HepG2 (cell line): Measurements from ENCODE around the gene KATNB1. TPM values are rescaled to one million over a fixed set of nuclear protein-coding genes. Genes with fewer than 3 reads are reported as not detected.
A peak's percentile ranks its signal among the peaks of the same experiment; 100 is the strongest.

Experiments used
- HMG20A ChIP-seq: IDR thresholded peaks from 2 replicates; pipeline ENCODE4 v1.6.1; 2016; ENCODE audit warnings: borderline replicate concordance
- JARID2 ChIP-seq: sonication (generic); formaldehyde crosslinking; IDR thresholded peaks from 2 replicates; pipeline ENCODE4 v1.8.1; 2023; ENCODE audit warnings: missing genetic modification reagents, inconsistent platforms; ENCODE audit not compliant: insufficient replicate concordance
- NFE2L1 ChIP-seq: sonication (generic); formaldehyde crosslinking; IDR thresholded peaks from 2 replicates; pipeline ENCODE4 v1.4.0; 2020; ENCODE audit warnings: missing genetic modification reagents, mild to moderate bottlenecking, borderline replicate concordance
- SIX1 ChIP-seq: sonication (generic); formaldehyde crosslinking; IDR thresholded peaks from 2 replicates; pipeline ENCODE4 v1.4.0; 2020; ENCODE audit warnings: missing genetic modification reagents, borderline replicate concordance
- TBP ChIP-seq: sonication (generic); formaldehyde crosslinking; IDR thresholded peaks from 2 replicates; pipeline ENCODE4 v1.5.0; 2020; ENCODE audit warnings: missing genetic modification reagents
- ZNF256 ChIP-seq: sonication (generic); formaldehyde crosslinking; conservative IDR thresholded peaks from 2 replicates; pipeline ENCODE4 v1.4.0; 2020; ENCODE audit warnings: missing genetic modification reagents
- ZNF350 ChIP-seq: sonication (generic); formaldehyde crosslinking; IDR thresholded peaks from 2 replicates; pipeline ENCODE4 v1.4.0; 2020; ENCODE audit warnings: mild to moderate bottlenecking, low read depth, missing genetic modification reagents, borderline replicate concordance
- ZNF780A ChIP-seq: sonication (generic); formaldehyde crosslinking; IDR thresholded peaks from 2 replicates; pipeline ENCODE4 v1.8.0; 2022; ENCODE audit warnings: mild to moderate bottlenecking, missing genetic modification reagents, moderate library complexity
- polyA plus RNA-seq, 8 experiments: library from polyadenylated mRNA; depleted of rRNA in 3 of 8; stranded (reverse) in 7 of 8; unstranded in 1 of 8; fragments of >200 nt; fragmentation: Illumina TruSeq in 4 of 8; extraction: Trizol in 4 of 8; gene quantifications; 2 replicates each; pipeline versions ENCODE4 v1.2.1 to v1.2.3, GENCODE V29; 2011 to 2016; ENCODE audit warnings: low read depth in 4 of 8, missing spikeins in 1 of 8, mixed read lengths in 1 of 8; ENCODE audit not compliant: insufficient read depth in 1 of 8
- total RNA-seq, 5 experiments: library from RNA; depleted of rRNA; stranded (reverse); fragments of >200 nt; fragmentation: Illumina TruSeq; extraction: Trizol; gene quantifications; 2 replicates each; pipeline ENCODE4 v1.2.3, GENCODE V29; 2016; ENCODE audit warnings: low read depth in 1 of 5
- TF ChIP-seq, protein P1 (sequence below), 2 experiments: sonication (generic) in 1 of 2; formaldehyde crosslinking in 1 of 2; IDR thresholded peaks; 2 replicates each; pipeline versions ENCODE4 v1.5.1 to v1.6.1; 2011 to 2020; ENCODE audit warnings: borderline replicate concordance in 1 of 2, low read depth in 1 of 2, low read length in 1 of 2, mild to moderate bottlenecking in 1 of 2, missing genetic modification reagents in 1 of 2, moderate library complexity in 1 of 2
- TF ChIP-seq, protein P2 (sequence below): sonication (generic); formaldehyde crosslinking; IDR thresholded peaks from 2 replicates; pipeline ENCODE4 v1.4.0; 2020; ENCODE audit warnings: mild to moderate bottlenecking, missing genetic modification reagents
- TF ChIP-seq, protein P3 (sequence below): sonication (generic); formaldehyde crosslinking; IDR thresholded peaks from 2 replicates; pipeline ENCODE4 v1.8.0; 2022; ENCODE audit warnings: mild to moderate bottlenecking, missing genetic modification reagents, moderate library complexity
- TF ChIP-seq, protein P4 (sequence below): sonication (generic); formaldehyde crosslinking; IDR thresholded peaks from 2 replicates; pipeline ENCODE4 v1.5.0; 2020; ENCODE audit warnings: mild to moderate bottlenecking, missing genetic modification reagents, borderline replicate concordance
- TF ChIP-seq, protein P5 (sequence below): sonication (generic); formaldehyde crosslinking; IDR thresholded peaks from 2 replicates; pipeline ENCODE4 v1.4.0; 2020; ENCODE audit warnings: missing genetic modification reagents

KATNB1 gene
- total and polyA plus RNA-seq, 2 of the 13 experiments (the other 11 are each of a cell fraction or from before 2014, with no cell fraction given): 31.5 to 43.5 TPM

DNA sequence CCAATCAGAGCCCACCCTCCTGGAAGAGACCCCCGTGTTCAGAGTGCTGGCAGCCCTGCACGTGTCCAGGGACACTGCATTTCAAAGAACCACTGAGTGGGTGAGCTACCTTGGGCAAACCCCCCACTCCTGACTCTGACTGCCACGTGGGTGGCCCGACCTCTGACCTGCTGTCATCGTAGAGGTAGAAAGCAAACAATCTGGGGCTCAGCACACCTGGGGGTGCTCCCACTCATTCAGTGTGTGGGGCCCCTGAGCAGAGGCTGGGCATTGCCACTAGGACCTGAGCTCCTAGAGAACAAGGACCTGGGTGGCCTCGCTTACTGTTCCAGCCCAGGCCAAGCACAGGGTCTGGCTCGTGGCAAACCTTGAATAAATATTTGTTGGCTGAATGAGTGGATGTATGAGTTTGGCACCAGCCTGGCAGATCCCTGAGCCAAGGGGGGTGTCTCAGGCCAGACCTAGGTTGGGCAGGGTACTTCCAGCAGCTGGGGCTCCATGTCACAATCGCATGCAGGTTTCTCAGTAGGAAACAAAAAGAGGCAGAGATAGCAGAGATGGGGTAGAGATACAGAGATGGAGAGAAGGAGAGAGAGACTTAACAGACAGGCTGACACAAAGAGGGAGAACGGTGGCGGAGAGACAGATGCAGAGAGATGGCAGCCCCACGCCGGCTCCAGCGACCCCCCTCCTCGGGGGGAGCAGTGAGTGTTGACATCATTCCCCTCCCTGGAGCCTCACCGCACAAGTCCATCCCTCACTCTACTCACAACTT lies 46.4 kb upstream of the KATNB1 start (continued):
- TF ChIP-seq, protein P1, sequence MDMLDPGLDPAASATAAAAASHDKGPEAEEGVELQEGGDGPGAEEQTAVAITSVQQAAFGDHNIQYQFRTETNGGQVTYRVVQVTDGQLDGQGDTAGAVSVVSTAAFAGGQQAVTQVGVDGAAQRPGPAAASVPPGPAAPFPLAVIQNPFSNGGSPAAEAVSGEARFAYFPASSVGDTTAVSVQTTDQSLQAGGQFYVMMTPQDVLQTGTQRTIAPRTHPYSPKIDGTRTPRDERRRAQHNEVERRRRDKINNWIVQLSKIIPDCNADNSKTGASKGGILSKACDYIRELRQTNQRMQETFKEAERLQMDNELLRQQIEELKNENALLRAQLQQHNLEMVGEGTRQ (IDR thresholded peaks at IDR 0.05; ENCODE audit: low read depth, low read length): no peak
- TF ChIP-seq, protein P1 (CRISPR knock-in tag; IDR thresholded peaks at IDR 0.05; ENCODE audit: borderline replicate concordance): peak; percentile 45; the same call in 1 of the 2 replicates
- TF ChIP-seq ZNF350 (CRISPR knock-in tag): 0 out of 2 replicates have a peak, but pooled peaks have one; percentile 45
- no peak for TF ChIP-seq NFE2L1
- TF ChIP-seq, protein P2, sequence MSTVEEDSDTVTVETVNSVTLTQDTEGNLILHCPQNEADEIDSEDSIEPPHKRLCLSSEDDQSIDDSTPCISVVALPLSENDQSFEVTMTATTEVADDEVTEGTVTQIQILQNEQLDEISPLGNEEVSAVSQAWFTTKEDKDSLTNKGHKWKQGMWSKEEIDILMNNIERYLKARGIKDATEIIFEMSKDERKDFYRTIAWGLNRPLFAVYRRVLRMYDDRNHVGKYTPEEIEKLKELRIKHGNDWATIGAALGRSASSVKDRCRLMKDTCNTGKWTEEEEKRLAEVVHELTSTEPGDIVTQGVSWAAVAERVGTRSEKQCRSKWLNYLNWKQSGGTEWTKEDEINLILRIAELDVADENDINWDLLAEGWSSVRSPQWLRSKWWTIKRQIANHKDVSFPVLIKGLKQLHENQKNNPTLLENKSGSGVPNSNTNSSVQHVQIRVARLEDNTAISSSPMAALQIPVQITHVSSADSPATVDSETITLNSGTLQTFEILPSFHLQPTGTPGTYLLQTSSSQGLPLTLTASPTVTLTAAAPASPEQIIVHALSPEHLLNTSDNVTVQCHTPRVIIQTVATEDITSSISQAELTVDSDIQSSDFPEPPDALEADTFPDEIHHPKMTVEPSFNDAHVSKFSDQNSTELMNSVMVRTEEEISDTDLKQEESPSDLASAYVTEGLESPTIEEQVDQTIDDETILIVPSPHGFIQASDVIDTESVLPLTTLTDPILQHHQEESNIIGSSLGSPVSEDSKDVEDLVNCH (CRISPR knock-in tag): no peak
- TF ChIP-seq ZNF256 (CRISPR knock-in tag): no peak
- no peak for TF ChIP-seq ZNF780A (CRISPR knock-in tag)
- no peak for TF ChIP-seq SIX1
- TF ChIP-seq, protein P3, sequence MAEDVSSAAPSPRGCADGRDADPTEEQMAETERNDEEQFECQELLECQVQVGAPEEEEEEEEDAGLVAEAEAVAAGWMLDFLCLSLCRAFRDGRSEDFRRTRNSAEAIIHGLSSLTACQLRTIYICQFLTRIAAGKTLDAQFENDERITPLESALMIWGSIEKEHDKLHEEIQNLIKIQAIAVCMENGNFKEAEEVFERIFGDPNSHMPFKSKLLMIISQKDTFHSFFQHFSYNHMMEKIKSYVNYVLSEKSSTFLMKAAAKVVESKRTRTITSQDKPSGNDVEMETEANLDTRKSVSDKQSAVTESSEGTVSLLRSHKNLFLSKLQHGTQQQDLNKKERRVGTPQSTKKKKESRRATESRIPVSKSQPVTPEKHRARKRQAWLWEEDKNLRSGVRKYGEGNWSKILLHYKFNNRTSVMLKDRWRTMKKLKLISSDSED: no peak
- TF ChIP-seq, protein P4, sequence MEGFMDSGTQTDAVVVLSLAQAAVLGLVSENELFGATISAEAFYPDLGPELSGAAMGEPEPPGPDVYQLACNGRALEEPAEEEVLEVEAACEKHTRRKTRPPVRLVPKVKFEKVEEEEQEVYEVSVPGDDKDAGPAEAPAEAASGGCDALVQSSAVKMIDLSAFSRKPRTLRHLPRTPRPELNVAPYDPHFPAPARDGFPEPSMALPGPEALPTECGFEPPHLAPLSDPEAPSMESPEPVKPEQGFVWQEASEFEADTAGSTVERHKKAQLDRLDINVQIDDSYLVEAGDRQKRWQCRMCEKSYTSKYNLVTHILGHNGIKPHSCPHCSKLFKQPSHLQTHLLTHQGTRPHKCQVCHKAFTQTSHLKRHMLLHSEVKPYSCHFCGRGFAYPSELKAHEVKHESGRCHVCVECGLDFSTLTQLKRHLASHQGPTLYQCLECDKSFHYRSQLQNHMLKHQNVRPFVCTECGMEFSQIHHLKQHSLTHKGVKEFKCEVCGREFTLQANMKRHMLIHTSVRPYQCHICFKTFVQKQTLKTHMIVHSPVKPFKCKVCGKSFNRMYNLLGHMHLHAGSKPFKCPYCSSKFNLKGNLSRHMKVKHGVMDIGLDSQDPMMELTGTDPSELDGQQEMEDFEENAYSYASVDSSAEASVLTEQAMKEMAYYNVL (CRISPR knock-in tag): no peak
- TF ChIP-seq, protein P5, sequence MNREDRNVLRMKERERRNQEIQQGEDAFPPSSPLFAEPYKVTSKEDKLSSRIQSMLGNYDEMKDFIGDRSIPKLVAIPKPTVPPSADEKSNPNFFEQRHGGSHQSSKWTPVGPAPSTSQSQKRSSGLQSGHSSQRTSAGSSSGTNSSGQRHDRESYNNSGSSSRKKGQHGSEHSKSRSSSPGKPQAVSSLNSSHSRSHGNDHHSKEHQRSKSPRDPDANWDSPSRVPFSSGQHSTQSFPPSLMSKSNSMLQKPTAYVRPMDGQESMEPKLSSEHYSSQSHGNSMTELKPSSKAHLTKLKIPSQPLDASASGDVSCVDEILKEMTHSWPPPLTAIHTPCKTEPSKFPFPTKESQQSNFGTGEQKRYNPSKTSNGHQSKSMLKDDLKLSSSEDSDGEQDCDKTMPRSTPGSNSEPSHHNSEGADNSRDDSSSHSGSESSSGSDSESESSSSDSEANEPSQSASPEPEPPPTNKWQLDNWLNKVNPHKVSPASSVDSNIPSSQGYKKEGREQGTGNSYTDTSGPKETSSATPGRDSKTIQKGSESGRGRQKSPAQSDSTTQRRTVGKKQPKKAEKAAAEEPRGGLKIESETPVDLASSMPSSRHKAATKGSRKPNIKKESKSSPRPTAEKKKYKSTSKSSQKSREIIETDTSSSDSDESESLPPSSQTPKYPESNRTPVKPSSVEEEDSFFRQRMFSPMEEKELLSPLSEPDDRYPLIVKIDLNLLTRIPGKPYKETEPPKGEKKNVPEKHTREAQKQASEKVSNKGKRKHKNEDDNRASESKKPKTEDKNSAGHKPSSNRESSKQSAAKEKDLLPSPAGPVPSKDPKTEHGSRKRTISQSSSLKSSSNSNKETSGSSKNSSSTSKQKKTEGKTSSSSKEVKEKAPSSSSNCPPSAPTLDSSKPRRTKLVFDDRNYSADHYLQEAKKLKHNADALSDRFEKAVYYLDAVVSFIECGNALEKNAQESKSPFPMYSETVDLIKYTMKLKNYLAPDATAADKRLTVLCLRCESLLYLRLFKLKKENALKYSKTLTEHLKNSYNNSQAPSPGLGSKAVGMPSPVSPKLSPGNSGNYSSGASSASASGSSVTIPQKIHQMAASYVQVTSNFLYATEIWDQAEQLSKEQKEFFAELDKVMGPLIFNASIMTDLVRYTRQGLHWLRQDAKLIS: no peak
- TF ChIP-seq HMG20A (CRISPR knock-in tag): no peak
- TF ChIP-seq JARID2 (CRISPR knock-in tag): no peak
- no peak for TF ChIP-seq TBP (CRISPR knock-in tag)
